Peyer's patch (tissue), 4 donors: Measurements from ENCODE around the gene KCNJ2.

ENCODE experiments used
- CTCF ChIP-seq, 6 experiments: fragments of 450-650 bp in 4 of 6; fragments of 200-600 bp in 2 of 6; sonication (generic) in 1 of 6; IDR thresholded peaks; one replicate each; pipeline ENCODE4 v1.5.1; 2017 to 2019; ENCODE audit warnings: antibody characterized with exemption in 6 of 6, mild to moderate bottlenecking in 3 of 6, moderate library complexity in 1 of 6
- POLR2A ChIP-seq, 2 donors: fragments of 450-650 bp; IDR thresholded peaks; one replicate each; pipeline ENCODE4 v1.5.1; 2017; ENCODE audit warnings: antibody characterized with exemption in 2 of 2, mild to moderate bottlenecking in 2 of 2, moderate library complexity in 2 of 2

GRCh38 chr17:70181866-70182265, 12.5 kb downstream of the KCNJ2 start:
- TF ChIP-seq CTCF (IDR thresholded peaks at IDR 0.05) (no peak), POLR2A (IDR thresholded peaks at IDR 0.05) (no peak)
